Measurements from ENCODE around the gene CHST11. TPM values are rescaled to one million over a fixed set of nuclear protein-coding genes. Genes with fewer than 3 reads are reported as not detected.

CHST11 gene
- total and polyA plus RNA-seq, 9 donors = 4.0 to 39.9 (median 20.1) TPM

DNA sequence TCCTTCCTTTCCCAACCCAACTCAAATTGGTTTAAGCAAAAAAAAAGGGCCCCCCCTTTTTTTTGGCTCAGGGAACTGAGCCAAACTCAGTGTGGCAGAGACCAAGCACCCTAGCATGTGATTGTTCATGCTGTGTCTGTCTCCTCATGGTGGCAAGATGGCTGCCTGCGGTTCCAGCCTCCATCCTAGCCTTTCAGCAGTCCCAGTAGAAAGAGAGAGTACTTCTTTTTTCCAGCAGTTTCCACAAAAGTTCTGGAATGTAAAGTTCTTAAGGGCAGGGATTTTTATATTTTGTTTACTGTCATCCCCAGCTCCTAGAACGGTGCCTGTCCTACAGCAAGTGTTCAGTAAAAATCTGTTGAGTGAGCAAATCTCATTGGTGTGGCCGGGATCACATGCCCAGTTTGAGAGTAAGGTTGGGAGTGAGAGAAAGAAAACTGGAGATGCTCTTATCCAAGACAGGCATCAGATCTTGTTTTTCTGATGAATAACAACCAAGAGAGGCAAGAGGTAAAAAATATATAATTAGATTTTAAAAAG lies 22.4 kb downstream of the CHST11 start:
- TF ChIP-seq, protein P1, sequence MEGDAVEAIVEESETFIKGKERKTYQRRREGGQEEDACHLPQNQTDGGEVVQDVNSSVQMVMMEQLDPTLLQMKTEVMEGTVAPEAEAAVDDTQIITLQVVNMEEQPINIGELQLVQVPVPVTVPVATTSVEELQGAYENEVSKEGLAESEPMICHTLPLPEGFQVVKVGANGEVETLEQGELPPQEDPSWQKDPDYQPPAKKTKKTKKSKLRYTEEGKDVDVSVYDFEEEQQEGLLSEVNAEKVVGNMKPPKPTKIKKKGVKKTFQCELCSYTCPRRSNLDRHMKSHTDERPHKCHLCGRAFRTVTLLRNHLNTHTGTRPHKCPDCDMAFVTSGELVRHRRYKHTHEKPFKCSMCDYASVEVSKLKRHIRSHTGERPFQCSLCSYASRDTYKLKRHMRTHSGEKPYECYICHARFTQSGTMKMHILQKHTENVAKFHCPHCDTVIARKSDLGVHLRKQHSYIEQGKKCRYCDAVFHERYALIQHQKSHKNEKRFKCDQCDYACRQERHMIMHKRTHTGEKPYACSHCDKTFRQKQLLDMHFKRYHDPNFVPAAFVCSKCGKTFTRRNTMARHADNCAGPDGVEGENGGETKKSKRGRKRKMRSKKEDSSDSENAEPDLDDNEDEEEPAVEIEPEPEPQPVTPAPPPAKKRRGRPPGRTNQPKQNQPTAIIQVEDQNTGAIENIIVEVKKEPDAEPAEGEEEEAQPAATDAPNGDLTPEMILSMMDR (IDR thresholded peaks at IDR 0.05) = no peak
- TF ChIP-seq EP300 (IDR thresholded peaks at IDR 0.05) (no peak), POLR2A (IDR thresholded peaks at IDR 0.05) (no peak)
- Histone ChIP-seq H3K9me3 (no peaks in the 10 kb centered on the region), H3K4me3 (no peak overlapping the region), H3K27ac (no peak overlapping the region), H3K36me3 (no peaks in the 10 kb centered on the region), H3K4me1 (ENCODE audit: insufficient read depth) (no peaks in the 10 kb centered on the region), H3K27me3 (no peaks in the 10 kb centered on the region)
- no peak for DNase-seq
- intact Hi-C loops (cut with DNase I) = no loop called here
- 82 to 89% (median 85%) methylated on average over 3 of the region's 3 CpGs for WGBS, 3 donors

DNA sequence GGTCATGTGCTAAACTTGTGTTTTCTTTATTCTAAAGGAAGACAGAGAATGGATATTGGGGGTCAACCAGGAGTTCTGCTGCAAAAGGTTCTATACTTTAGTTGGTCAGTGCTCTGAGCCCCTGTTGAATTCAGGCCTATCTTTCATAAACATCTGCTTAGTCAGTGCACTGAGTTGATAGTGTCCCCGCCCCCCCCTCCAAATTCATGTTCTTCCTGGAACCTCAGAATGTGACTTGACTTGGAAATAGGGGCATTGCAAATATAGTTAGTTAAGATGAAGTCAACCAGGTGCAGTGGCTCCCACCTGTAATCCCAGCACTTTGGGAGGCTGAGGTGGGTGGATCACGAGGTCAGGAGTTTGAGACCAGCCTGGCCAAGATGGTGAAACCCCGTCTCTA lies 23.3 kb downstream of the CHST11 start:
- DNase-seq = no peak
- no peak for TF ChIP-seq EP300 (IDR thresholded peaks at IDR 0.05)
- Histone ChIP-seq H3K4me3 (no peak overlapping the region), H3K27me3 (no peaks in the 10 kb centered on the region), H3K9me3 (no peaks in the 10 kb centered on the region), H3K36me3 (no peaks in the 10 kb centered on the region), H3K4me1 (ENCODE audit: insufficient read depth) (no peaks in the 10 kb centered on the region), H3K27ac (no peak overlapping the region)
- WGBS, 3 donors = 93 to 97% (median 96%) methylated on average over 3 of the region's 3 CpGs
- intact Hi-C loops (cut with DNase I) = no loop called here

DNA sequence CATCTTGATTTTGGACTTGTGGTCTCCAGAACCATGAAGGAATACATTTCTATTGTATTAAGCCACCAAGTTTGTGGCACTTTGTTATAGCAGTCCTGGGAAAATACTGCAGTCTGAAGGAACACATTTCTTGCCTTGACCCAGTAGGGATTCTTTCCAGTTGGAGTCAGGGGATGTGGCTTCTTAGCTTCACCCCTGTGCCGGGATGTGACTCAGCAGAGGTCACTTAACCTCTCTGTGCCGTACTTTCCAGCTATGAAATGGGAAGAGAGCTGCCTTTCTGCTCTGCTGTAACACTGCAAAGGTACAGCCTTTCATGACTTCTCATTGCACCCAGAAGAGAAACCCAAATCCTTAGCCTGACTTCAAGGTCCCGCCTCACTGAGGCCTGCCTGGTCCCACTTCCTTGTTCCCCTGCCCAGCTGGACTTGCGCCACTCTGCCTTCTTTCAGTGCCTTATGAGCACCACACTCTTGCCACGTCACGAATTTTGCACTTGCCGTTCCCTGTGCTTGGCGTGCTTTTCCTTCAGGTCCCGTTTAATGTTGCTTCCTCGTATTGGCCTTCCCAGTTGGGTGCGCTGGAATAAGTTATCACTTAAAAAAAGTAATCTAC lies 24.2 kb downstream of the CHST11 start:
- no peaks in the 10 kb centered on the region for H3K4me1 ChIP-seq (ENCODE audit: insufficient read depth)
- H3K36me3 ChIP-seq = no peaks in the 10 kb centered on the region
- WGBS, 3 donors = 89 to 94% (median 93%) methylated on average over 11 of the region's 11 CpGs
- no peaks in the 10 kb centered on the region for H3K9me3 ChIP-seq
- DNase-seq = no peak
- H3K4me3 ChIP-seq = no peak overlapping the region
- no peak overlapping the region for H3K27ac ChIP-seq
- intact Hi-C loops (cut with DNase I) = no loop called here
- H3K27me3 ChIP-seq = no peaks in the 10 kb centered on the region
- TF ChIP-seq, protein P1 (IDR thresholded peaks at IDR 0.05) = no peak
- TF ChIP-seq POLR2A (IDR thresholded peaks at IDR 0.05) (no peak), EP300 (IDR thresholded peaks at IDR 0.05) (no peak)

- no peak overlapping the region for H3K27ac ChIP-seq
- no peak for DNase-seq
- H3K36me3 ChIP-seq = no peaks in the 10 kb centered on the region
- H3K27me3 ChIP-seq = no peaks in the 10 kb centered on the region
- H3K9me3 ChIP-seq = no peaks in the 10 kb centered on the region
- peaks cover under 1% of the 10 kb centered on the region for H3K4me1 ChIP-seq (ENCODE audit: insufficient read depth)
- 74 to 91% (median 78%) methylated on average over 4 of the region's 4 CpGs for WGBS, 3 donors
- intact Hi-C loops (cut with DNase I) = no loop called here
- TF ChIP-seq, protein P1 (IDR thresholded peaks at IDR 0.05) = no peak
- TF ChIP-seq POLR2A (IDR thresholded peaks at IDR 0.05) = no peak
- TF ChIP-seq EP300 (IDR thresholded peaks at IDR 0.05) = no peak
- no peak overlapping the region for H3K4me3 ChIP-seq
These were observed 25.4 kb downstream of the CHST11 start for GRCh38 chr12:104482113-104482512.

- H3K27ac ChIP-seq = no peak overlapping the region
- intact Hi-C loops (cut with DNase I) = no loop called here
- H3K27me3 ChIP-seq = no peaks in the 10 kb centered on the region
- no peak overlapping the region for H3K4me3 ChIP-seq
- DNase-seq = peak in 1 of 5 donors; percentile 45
- H3K36me3 ChIP-seq = no peaks in the 10 kb centered on the region
- peaks cover 3% of the 10 kb centered on the region for H3K4me1 ChIP-seq (ENCODE audit: insufficient read depth)
- 26 to 30% (median 30%) methylated on average over 4 of the region's 4 CpGs for WGBS, 3 donors
- H3K9me3 ChIP-seq = no peaks in the 10 kb centered on the region
- TF ChIP-seq POLR2A (IDR thresholded peaks at IDR 0.05) (no peak), EP300 (IDR thresholded peaks at IDR 0.05) (no peak)
- TF ChIP-seq, protein P1 (IDR thresholded peaks at IDR 0.05) = no peak
These were observed 26.0 kb downstream of the CHST11 start for GRCh38 chr12:104482748-104483147.

Measured in ovary (tissue), 9 donors.